HG03045 (cell line): ENCODE data around the gene USP25.

ENCODE experiments used
- ATAC-seq: cut with Tn5 transposase; IDR thresholded peaks from one replicate; pipeline ENCODE4 v1.9.1; 2021; ENCODE audit warnings: mild to moderate bottlenecking, moderate library complexity; ENCODE audit not compliant: unreplicated experiment

Gene USP25, protein sequence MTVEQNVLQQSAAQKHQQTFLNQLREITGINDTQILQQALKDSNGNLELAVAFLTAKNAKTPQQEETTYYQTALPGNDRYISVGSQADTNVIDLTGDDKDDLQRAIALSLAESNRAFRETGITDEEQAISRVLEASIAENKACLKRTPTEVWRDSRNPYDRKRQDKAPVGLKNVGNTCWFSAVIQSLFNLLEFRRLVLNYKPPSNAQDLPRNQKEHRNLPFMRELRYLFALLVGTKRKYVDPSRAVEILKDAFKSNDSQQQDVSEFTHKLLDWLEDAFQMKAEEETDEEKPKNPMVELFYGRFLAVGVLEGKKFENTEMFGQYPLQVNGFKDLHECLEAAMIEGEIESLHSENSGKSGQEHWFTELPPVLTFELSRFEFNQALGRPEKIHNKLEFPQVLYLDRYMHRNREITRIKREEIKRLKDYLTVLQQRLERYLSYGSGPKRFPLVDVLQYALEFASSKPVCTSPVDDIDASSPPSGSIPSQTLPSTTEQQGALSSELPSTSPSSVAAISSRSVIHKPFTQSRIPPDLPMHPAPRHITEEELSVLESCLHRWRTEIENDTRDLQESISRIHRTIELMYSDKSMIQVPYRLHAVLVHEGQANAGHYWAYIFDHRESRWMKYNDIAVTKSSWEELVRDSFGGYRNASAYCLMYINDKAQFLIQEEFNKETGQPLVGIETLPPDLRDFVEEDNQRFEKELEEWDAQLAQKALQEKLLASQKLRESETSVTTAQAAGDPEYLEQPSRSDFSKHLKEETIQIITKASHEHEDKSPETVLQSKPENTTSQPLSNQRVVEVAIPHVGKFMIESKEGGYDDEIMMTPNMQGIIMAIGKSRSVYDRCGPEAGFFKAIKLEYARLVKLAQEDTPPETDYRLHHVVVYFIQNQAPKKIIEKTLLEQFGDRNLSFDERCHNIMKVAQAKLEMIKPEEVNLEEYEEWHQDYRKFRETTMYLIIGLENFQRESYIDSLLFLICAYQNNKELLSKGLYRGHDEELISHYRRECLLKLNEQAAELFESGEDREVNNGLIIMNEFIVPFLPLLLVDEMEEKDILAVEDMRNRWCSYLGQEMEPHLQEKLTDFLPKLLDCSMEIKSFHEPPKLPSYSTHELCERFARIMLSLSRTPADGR

DNA sequence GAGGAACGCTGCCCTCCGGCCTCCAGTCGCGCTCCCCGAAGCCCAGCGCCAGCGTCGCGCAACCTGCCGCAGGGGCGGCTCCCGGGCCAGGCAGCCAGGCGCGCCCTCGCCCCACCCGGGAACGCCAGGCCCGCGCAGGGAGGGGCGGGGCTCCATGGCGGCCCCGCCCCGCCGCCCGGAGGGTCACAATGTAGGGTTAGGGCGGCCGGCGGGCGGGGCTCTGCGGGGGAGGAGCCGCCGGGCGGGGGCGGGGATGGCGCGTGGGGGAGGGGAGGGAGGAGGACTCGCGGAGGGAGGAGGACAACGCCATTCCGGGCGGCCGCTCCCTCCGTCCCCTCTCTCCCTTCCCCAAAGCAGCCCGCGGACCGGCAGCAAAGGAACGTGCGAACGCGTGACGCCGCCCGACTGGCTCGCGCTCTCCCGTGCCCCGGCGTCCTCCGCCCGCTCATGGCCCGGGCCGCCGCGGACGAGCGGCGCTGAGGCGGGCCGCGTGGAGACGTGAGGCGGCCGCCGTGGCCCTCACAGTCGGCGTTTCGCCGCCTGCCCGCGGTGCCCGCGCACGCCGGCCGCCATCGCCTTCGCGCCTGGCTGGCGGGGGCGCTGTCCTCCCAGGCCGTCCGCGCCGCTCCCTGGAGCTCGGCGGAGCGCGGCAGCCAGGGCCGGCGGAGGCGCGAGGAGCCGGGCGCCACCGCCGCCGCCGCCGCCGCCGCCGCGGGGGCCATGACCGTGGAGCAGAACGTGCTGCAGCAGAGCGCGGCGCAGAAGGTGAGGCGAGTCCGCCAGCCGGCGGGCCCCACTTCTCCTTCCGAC, at the start of gene USP25:
USP25 (plus strand) TSS at position 309 of the 810 bp plus-strand sequence; CDS start at position 721, 412 bp downstream.
- peak; percentile 80 for ATAC-seq

- ATAC-seq = no peak
These were observed 47.4 kb upstream of the USP25 start for GRCh38 chr21:15682186-15682895.

DNA sequence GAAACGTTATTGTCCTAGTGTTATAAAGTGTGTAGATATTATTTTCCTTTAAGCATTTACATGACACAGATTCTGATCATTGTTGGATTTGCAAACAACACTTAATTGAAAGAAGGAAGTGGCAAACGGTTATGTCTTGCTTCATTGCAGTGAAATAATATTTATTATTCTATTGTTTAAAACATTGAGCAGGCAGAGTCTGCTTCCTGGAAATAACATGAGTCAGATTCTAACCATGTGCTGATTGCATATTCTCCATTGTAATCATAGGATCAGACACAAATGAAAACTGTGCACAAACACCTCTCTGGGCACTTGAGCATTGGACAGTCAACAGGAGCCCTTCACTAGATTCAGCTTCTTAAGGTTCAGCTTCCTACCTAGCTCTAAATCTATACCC, 46.8 kb upstream of the USP25 start:
- no peak for ATAC-seq

DNA sequence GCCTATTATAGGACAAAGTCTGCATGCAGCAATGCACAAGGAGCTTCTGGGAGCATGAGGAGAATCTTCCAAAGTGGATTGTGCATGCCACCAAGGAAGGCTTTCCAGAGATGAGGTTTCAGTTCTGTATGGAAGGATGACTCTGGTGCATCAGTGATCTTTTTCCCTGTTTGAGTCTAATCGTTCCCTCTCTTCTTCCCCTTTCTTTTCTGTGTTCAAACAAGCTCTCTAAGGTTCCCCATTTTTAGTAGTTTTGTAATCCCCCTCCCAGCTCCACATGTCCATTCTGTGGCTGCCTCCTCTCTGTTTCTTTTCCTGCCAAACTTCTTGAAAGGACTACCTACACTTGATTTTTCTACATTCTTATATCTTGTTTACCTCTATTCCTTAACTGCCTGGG, 43.3 kb upstream of the USP25 start:
- ATAC-seq = no peak

DNA sequence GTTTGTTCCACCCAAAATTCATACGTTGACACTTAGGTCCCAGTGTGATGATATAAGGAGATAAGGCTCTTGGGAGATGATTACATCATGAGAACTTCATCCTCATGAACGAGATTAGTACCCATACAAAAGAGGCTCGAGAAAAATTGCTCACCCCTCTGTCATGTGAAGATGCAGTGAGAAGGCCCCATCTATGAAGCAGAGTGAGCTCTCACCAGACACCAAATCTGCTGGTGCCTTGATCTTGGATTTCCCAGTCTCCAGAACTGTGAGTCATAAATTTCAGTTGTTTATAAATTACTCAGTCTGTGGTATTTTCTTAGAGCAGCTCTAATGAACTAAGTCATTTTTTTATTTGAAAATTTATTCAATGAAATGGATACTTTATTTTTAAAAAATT, 42.6 kb upstream of the USP25 start:
- ATAC-seq = no peak

- no peak for ATAC-seq
These were observed 41.8 kb upstream of the USP25 start for GRCh38 chr21:15688016-15688415.

DNA sequence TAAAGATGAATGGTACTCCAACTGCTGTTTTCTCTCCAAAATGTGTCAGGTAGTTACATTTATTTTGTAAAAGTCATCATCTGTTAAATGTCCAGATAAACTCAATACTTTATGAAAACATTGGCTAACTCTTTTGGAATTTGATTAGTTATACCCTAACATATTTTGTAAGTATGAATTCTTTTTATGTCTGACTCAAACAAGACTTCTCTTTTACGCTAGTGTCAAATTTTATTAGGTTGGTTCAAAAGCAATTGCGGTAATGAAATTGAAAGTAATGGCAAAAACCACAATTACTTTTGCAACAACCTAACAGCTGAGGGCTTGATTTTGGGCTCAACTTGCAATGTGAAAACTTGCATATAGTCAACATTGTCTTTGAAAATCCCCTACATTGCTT, 41.0 kb upstream of the USP25 start:
- no peak for ATAC-seq

- no peak for ATAC-seq
These were observed 37.1 kb upstream of the USP25 start for GRCh38 chr21:15692711-15693110.

- ATAC-seq = no peak
These were observed 34.5 kb upstream of the USP25 start for GRCh38 chr21:15695241-15695640.

- ATAC-seq = no peak
These were observed 28.0 kb upstream of the USP25 start for GRCh38 chr21:15701830-15702229.

GRCh38 chr21:15703932-15704331, 25.9 kb upstream of the USP25 start:
- ATAC-seq = no peak

GRCh38 chr21:15706696-15707095, 23.1 kb upstream of the USP25 start:
- no peak for ATAC-seq

- ATAC-seq = no peak
These were observed 16.4 kb upstream of the USP25 start for GRCh38 chr21:15713412-15713811.

DNA sequence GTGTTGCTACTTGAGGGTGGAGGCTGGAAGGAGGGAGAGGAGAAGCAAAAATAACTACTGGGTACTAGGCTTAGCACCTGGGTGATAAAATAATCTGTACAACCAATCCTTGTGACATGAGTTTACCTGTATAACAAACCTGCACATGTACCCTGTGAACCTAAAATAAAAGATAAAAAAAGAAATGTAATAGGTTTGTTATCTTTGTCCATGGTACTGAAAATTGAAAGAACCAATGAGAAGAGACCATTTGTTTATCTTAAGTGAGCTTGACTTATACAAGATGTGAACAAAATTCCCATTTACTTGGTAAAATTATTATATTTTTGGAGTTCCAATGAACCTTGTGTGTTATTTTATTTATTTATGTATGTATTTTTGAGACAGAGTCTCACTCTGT, 11.1 kb upstream of the USP25 start:
- no peak for ATAC-seq

DNA sequence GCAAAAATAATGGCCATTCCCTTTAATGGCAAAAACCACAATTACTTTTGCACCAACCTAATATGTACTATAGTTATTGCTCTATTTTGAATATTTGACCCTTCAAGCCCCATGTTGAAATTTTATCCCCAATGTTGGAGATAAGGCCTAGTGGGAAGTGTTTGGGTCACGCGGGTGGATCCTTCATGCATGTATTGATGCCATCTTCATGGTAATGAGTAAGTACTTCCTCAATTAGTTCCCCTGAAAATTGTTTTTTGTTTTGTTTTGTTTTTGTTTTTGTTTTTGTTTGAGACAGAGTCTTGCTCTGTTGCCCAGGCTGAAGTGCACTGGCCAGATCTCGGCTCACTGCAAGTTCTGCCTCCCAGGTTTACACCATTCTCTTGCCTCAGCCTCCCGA, 9.8 kb upstream of the USP25 start:
- ATAC-seq = no peak

DNA sequence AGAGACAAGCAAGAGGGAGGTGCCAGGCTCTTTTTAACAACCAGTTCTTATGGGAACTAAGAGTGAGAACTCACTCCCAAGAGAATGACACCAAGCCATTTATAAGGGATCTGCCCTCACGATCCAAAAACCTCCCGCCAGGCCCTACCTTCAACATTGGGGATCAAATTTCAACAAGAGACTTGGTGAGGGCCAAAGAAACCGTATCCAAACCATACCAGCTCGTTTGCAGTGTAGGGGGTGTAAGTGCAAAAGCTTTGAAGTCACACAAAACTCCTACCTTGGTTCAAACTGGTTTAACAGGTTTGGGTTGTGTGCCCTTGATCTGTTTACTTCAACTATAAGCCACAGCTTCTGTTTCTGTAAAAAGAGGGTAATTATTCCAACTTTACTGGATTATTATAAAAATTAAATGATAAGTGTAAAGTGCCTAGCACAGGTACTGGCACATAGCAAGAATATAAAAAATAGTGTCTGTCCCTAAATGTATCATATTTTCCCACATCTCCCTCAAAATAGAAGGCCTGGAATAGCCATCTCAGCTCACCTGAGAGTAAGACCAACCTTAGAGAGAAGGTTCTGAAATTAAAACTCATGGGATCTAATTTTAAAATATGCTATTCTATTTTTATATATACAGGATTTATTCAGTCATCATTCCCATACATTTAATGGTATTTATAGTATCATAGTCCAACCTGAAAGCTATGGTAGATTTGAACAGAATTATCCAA, 7.0 kb upstream of the USP25 start:
- ATAC-seq = no peak

DNA sequence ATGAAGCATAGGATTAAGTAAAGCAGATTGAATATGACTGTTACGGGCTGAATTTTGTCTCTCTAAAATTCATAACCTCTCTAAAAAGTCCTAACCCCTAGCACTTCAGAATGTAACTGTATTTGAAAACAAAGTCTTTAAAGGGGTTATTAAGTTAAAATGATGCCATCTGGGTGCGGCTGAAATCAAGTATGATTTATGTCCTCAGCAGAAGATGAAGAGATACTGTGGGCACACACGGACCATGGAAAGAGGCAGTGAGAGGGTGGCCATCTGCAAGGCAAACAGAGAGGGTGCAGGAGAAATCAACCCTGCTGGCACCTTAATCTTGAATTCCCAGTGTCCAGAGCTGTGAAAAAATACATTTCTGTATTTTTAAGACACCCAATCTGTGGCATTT, 3.8 kb upstream of the USP25 start:
- ATAC-seq = no peak

DNA sequence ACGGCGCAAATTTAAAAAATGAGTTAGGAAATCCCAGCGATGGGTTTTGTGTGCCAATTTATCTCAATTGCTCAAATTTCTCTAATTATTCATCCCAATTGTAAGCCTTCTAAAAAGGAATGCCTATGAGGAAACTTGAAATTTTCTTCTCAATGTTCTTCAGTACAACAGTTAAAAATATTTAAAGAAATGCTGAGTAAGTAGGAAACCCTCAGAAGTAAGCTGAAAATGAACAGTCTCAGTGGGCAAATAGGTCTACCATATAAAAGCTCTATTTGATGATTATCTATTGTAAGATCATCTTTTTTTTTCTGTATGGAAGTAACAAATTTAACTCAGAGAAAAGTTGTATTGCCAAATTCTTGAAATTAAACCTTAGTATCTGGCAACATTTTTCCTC, 1.7 kb upstream of the USP25 start:
- no peak for ATAC-seq

DNA sequence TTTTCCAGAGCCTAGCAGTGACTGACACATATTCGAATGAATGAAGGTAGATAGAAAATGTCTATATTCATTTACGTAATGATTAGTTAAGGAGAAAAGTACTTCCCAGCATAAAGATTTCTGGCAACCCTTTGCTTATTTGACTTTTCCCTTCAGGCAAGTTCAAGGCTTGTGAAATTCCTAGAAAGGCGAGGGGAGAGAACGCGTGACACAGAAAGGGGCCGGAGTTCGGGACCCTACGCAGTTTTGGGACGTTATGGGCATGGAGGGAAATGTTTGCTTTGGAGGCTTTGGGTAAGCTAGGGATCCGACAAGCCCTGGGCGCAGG, 472 bp upstream of the USP25 start:
- ATAC-seq = no peak
